ENCODE measurements around the gene VEZT.
"Not testable (repeated sequence)": the region's sequence is repeated elsewhere in the genome, so short reads cannot be mapped to it uniquely, and the experiment has no call there.

The VEZT gene

GRCh38 chr12:95258151-95258550, 40.5 kb downstream of the VEZT start:
- DNase-seq: no peak

- DNase-seq: no peak
These were observed 41.2 kb downstream of the VEZT start for GRCh38 chr12:95258803-95259202.

- no peak for DNase-seq
These were observed 41.8 kb downstream of the VEZT start for GRCh38 chr12:95259368-95259767.

GRCh38 chr12:95261109-95261508, 43.5 kb downstream of the VEZT start:
- DNase-seq: no peak

- DNase-seq: peak; percentile 38
These were observed 45.2 kb downstream of the VEZT start for GRCh38 chr12:95262808-95263207.

GRCh38 chr12:95265765-95266164, 48.2 kb downstream of the VEZT start:
- DNase-seq: no peak

- no peak for DNase-seq
These were observed 48.6 kb downstream of the VEZT start for GRCh38 chr12:95266254-95266653.

- no peak for DNase-seq
These were observed 52.3 kb downstream of the VEZT start for GRCh38 chr12:95269892-95270291.

GRCh38 chr12:95271465-95271864, 53.9 kb downstream of the VEZT start:
- no peak for DNase-seq

GRCh38 chr12:95277139-95277538, 59.5 kb downstream of the VEZT start:
- DNase-seq: no peak

- no peak for DNase-seq
These were observed 62.2 kb downstream of the VEZT start for GRCh38 chr12:95279856-95280255.

- DNase-seq: no peak
These were observed 64.7 kb downstream of the VEZT start for GRCh38 chr12:95282266-95282665.

GRCh38 chr12:95283371-95283770, 65.8 kb downstream of the VEZT start:
- DNase-seq: no peak

- no peak for DNase-seq
These were observed 69.1 kb downstream of the VEZT start for GRCh38 chr12:95286713-95287112.

GRCh38 chr12:95291501-95291900, 73.9 kb downstream of the VEZT start:
- no peak for DNase-seq

GRCh38 chr12:95298916-95299315, 81.3 kb downstream of the VEZT start:
- no peak for DNase-seq

- no peak for DNase-seq
These were observed 82.7 kb downstream of the VEZT start for GRCh38 chr12:95300286-95300685.

GRCh38 chr12:95303476-95303875, 85.9 kb downstream of the VEZT start:
- DNase-seq: no peak

- no peak for DNase-seq
These were observed 87.1 kb downstream of the VEZT start for GRCh38 chr12:95304673-95305198.

GRCh38 chr12:95312656-95313055, 95.0 kb downstream of the VEZT start:
- DNase-seq: no peak

- DNase-seq: not testable (repeated sequence)
These were observed 97.1 kb downstream of the VEZT start for GRCh38 chr12:95314756-95315155.

- DNase-seq: no peak
These were observed 99.2 kb downstream of the VEZT start for GRCh38 chr12:95316798-95317197.

GRCh38 chr12:95318071-95318545, 100.5 kb downstream of the VEZT start:
- DNase-seq: no peak

- DNase-seq: no peak
These were observed 102.2 kb downstream of the VEZT start for GRCh38 chr12:95319694-95320331.
